Activated CD8-positive, alpha-beta memory T cell treated with anti-CD3 and anti-CD28 coated beads for 36 hours (primary cell): ENCODE results near the gene PRSS53. TPM values are rescaled to one million over a fixed set of nuclear protein-coding genes. Genes with fewer than 3 reads are reported as not detected.

ENCODE experiments used
- CTCF ChIA-PET: fragments of 350-600 bp; sonication (Branson Sonifier 250); formaldehyde crosslinking; loops from one replicate; lab custom pipeline; 2021; ENCODE audit warnings: antibody characterized with exemption; lab: Charles Lee
- POLR2A ChIA-PET: fragments of 350-600 bp; sonication (Branson Sonifier 250); formaldehyde crosslinking; loops from one replicate; lab custom pipeline; 2021; ENCODE audit warnings: antibody characterized with exemption; lab: Charles Lee
- total RNA-seq, 2 experiments: library from RNA; stranded (reverse); gene quantifications; one replicate each; pipeline ENCODE4 v1.2.3, GENCODE V29; 2021

Gene PRSS53
- total RNA-seq, 2 experiments from 2014 or later: 3.5 to 3.8 TPM

GRCh38 chr16:31106509-31107464, 18.0 kb upstream of the PRSS53 start:
- POLR2A ChIA-PET: interaction anchor here (0.6 to 0.7 kb wide), 2 partner anchors 14 to 448 kb away, joined by 3 to 6 read pairs; partner anchors contain the start of gene FBRS
- CTCF ChIA-PET: interaction anchor here (0.6 kb wide), 1 partner anchor 237 kb away, joined by 3 read pairs; no protein-coding TSS in a partner anchor

- POLR2A ChIA-PET: no interaction called here
- CTCF ChIA-PET: no interaction called here
Measured at GRCh38 chr16:31105677-31106213, 17.0 kb upstream of the PRSS53 start.

- POLR2A ChIA-PET: interaction anchor here (0.6 kb wide), 1 partner anchor 75 kb away, joined by 5 read pairs; no protein-coding TSS in a partner anchor
Measured at GRCh38 chr16:31100876-31101641, 12.3 kb upstream of the PRSS53 start.

GRCh38 chr16:31099860-31100638, 11.3 kb upstream of the PRSS53 start:
- CTCF ChIA-PET: interaction anchor here (0.9 to 2.3 kb wide), 2 partner anchors 42 to 115 kb away, joined by 3 to 9 read pairs; partner anchors contain the start of gene HSD3B7
- POLR2A ChIA-PET: interaction anchor here (0.6 kb wide), 1 partner anchor 76 kb away, joined by 5 read pairs; no protein-coding TSS in a partner anchor

More at GRCh38 chr16:31100876-31101641, 12.3 kb upstream of the PRSS53 start:
- CTCF ChIA-PET: interaction anchor here (0.9 to 2.3 kb wide), 2 partner anchors 41 to 116 kb away, joined by 3 to 9 read pairs; partner anchors contain the start of gene HSD3B7

- ChIA-PET POLR2A (interaction anchor here (0.6 to 1.0 kb wide), 4 partner anchors 20 to 109 kb away, joined by 3 read pairs; partner anchors contain the start of genes FUS and HSD3B7), CTCF (interaction anchor here (1.0 to 2.8 kb wide), 4 partner anchors 15 to 141 kb away, joined by 3 to 9 read pairs (median 4); partner anchors contain the start of genes ZNF646 and ZNF668)
Measured at GRCh38 chr16:31094424-31095120, 5.8 kb upstream of the PRSS53 start, which contains the start of gene VKORC1. TSS of gene VKORC1 (minus strand) at chr16:31094797. CDS start at chr16:31094729, 68 bp downstream.

- ChIA-PET POLR2A (interaction anchor here (0.6 to 1.0 kb wide), 3 partner anchors 20 to 109 kb away, joined by 3 read pairs; partner anchors contain the start of genes FUS and HSD3B7), CTCF (interaction anchor here (1.3 to 2.8 kb wide), 2 partner anchors 20 to 48 kb away, joined by 3 to 9 read pairs; partner anchors contain the start of genes ZNF646 and ZNF668)
Measured at GRCh38 chr16:31094088-31094423, 5.3 kb upstream of the PRSS53 start.

- CTCF ChIA-PET: interaction anchor here (0.9 to 2.8 kb wide), 3 partner anchors 19 to 108 kb away, joined by 3 to 9 read pairs (median 3); partner anchors contain the start of genes HSD3B7, ZNF646 and ZNF668
- POLR2A ChIA-PET: interaction anchor here (0.6 kb wide), 1 partner anchor 32 kb away, joined by 3 read pairs; no protein-coding TSS in a partner anchor
Measured at GRCh38 chr16:31093132-31093703, 4.5 kb upstream of the PRSS53 start.

- ChIA-PET POLR2A (interaction anchor here (0.6 kb wide), 2 partner anchors 19 to 133 kb away, joined by 3 to 5 read pairs; no protein-coding TSS in a partner anchor), CTCF (interaction anchor here (1.9 kb wide), 1 partner anchor 19 kb away, joined by 4 read pairs; the partner anchor contains the start of gene ZNF668)
Measured at GRCh38 chr16:31092330-31092729, 3.6 kb upstream of the PRSS53 start.

GRCh38 chr16:31090540-31090939, 1.8 kb upstream of the PRSS53 start:
- POLR2A ChIA-PET: no interaction called here
- CTCF ChIA-PET: no interaction called here

- ChIA-PET POLR2A (no interaction called here), CTCF (interaction anchor here (1.4 kb wide), 1 partner anchor 104 kb away, joined by 4 read pairs; the partner anchor contains the start of gene HSD3B7)
Measured at GRCh38 chr16:31089199-31089598, 456 bp upstream of the PRSS53 start.

GRCh38 chr16:31087971-31088370, 772 bp downstream of the PRSS53 start:
- CTCF ChIA-PET: interaction anchor here (1.4 kb wide), 1 partner anchor 103 kb away, joined by 4 read pairs; the partner anchor contains the start of gene HSD3B7
- POLR2A ChIA-PET: no interaction called here

- CTCF ChIA-PET: no interaction called here
- POLR2A ChIA-PET: no interaction called here
Measured at GRCh38 chr16:31087481-31087880, 1.3 kb downstream of the PRSS53 start.

GRCh38 chr16:31086629-31086906, 2.2 kb downstream of the PRSS53 start:
- POLR2A ChIA-PET: interaction anchor here (0.6 kb wide), 1 partner anchor 250 kb away, joined by 5 read pairs; no protein-coding TSS in a partner anchor

GRCh38 chr16:31085873-31086628, 2.7 kb downstream of the PRSS53 start:
- POLR2A ChIA-PET: interaction anchor here (0.6 kb wide), 1 partner anchor 250 kb away, joined by 5 read pairs; no protein-coding TSS in a partner anchor
- CTCF ChIA-PET: no interaction called here

More at GRCh38 chr16:31086629-31086906, 2.2 kb downstream of the PRSS53 start:
- CTCF ChIA-PET: no interaction called here

GRCh38 chr16:31085411-31085810, 3.3 kb downstream of the PRSS53 start:
- ChIA-PET POLR2A (no interaction called here), CTCF (interaction anchor here (1.1 kb wide), 1 partner anchor 39 kb away, joined by 4 read pairs; no protein-coding TSS in a partner anchor)
